GM12872 (cell line): Measurements from ENCODE around the gene HADH.
A peak's percentile ranks its signal among the peaks of the same experiment; 100 is the strongest.

Experiments
- CTCF ChIP-seq: IDR thresholded peaks from 3 replicates; pipeline ENCODE4 v1.5.1; 2011; ENCODE audit warnings: low read depth, mild to moderate bottlenecking, low read length, moderate library complexity; ENCODE audit not compliant: insufficient read depth

The HADH gene

GRCh38 chr4:108029016-108029720, 39.5 kb downstream of the HADH start:
- no peak for TF ChIP-seq CTCF

GRCh38 chr4:108029731-108030130, 40.0 kb downstream of the HADH start:
- no peak for TF ChIP-seq CTCF

GRCh38 chr4:108030332-108030731, 40.6 kb downstream of the HADH start:
- TF ChIP-seq CTCF: peak; percentile 74

- no peak for TF ChIP-seq CTCF
Observed at GRCh38 chr4:108031427-108032083, 41.9 kb downstream of the HADH start.

- no peak for TF ChIP-seq CTCF
Observed at GRCh38 chr4:108033348-108033747, 43.7 kb downstream of the HADH start.

GRCh38 chr4:108034565-108034964, 44.9 kb downstream of the HADH start:
- TF ChIP-seq CTCF: no peak

GRCh38 chr4:108035691-108036090, 46.0 kb downstream of the HADH start:
- TF ChIP-seq CTCF: no peak
